GM12892 (cell line): ENCODE results near the gene WDR1.

ENCODE experiments used
- POLR2A ChIP-seq: IDR thresholded peaks from 2 replicates; pipeline ENCODE4 v1.6.1; 2011; ENCODE audit warnings: low read depth, low read length, control low read depth
- TAF1 ChIP-seq: IDR thresholded peaks from 2 replicates; pipeline ENCODE4 v1.6.1; 2011; ENCODE audit warnings: low read depth, mild to moderate bottlenecking, control low read depth, low read length, borderline replicate concordance

DNA sequence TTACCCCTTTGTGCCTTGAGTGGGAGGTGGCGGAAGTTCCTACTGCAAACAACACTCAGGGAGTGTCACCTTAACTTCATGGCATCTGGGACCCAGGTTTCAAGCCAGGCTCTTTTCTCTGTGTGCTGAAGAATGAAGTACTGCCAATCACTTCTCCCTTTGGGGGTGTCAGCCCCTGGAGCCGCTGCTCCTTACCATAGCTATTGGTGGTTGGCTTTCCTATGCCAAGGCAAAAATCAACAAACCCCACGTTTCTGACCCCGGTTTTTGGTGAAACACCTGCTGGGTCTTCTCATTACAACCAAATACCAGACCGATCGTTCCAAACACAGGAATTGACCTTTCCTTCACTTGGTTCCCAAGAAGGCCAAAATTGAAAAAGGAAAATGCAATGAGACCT is 75.6 kb downstream of the WDR1 start:
- TF ChIP-seq POLR2A (no peak), TAF1 (no peak)
